Measurements from ENCODE around the gene DPP6.

- no peak for TF ChIP-seq CTCF (IDR thresholded peaks at IDR 0.05)
- TF ChIP-seq EP300 (IDR thresholded peaks at IDR 0.05): no peak
- TF ChIP-seq POLR2A (IDR thresholded peaks at IDR 0.05): no peak
- TF ChIP-seq POLR2AphosphoS5 (IDR thresholded peaks at IDR 0.05): no peak
These were observed 389.6 kb downstream of the DPP6 start for GRCh38 chr7:154441811-154442210.
